Measurements from ENCODE around the gene CAPN12.
A peak's percentile ranks its signal among the peaks of the same experiment; 100 is the strongest.

CAPN12 gene

GRCh38 chr19:38737281-38737865 lies 6.9 kb downstream of the CAPN12 start:
- no peak for DNase-seq

GRCh38 chr19:38736413-38737280 lies 7.6 kb downstream of the CAPN12 start:
- peak; percentile 68 to 74 for DNase-seq

GRCh38 chr19:38736036-38736412 lies 8.2 kb downstream of the CAPN12 start:
- peak; percentile 56 to 66 for DNase-seq

GRCh38 chr19:38735257-38735686 lies 9.0 kb downstream of the CAPN12 start:
- DNase-seq = peak in 1 of 2 donors; percentile 33

- peak; percentile 27 to 39 for DNase-seq
These were observed 9.6 kb downstream of the CAPN12 start for GRCh38 chr19:38734426-38735256.

GRCh38 chr19:38734176-38734425 lies 10.2 kb downstream of the CAPN12 start:
- no peak for DNase-seq

GRCh38 chr19:38733493-38734175 lies 10.6 kb downstream of the CAPN12 start:
- no peak for DNase-seq

GRCh38 chr19:38733241-38733492 lies 11.1 kb downstream of the CAPN12 start:
- no peak for DNase-seq

- DNase-seq = no peak
These were observed 12.5 kb downstream of the CAPN12 start for GRCh38 chr19:38731654-38732301.

GRCh38 chr19:38730731-38731589 lies 13.3 kb downstream of the CAPN12 start:
- no peak for DNase-seq

- no peak for DNase-seq
These were observed 13.9 kb downstream of the CAPN12 start for GRCh38 chr19:38730470-38730730.

- DNase-seq = peak; percentile 76 to 78
These were observed 14.4 kb downstream of the CAPN12 start for GRCh38 chr19:38729653-38730469.

GRCh38 chr19:38728752-38729541 lies 15.3 kb downstream of the CAPN12 start:
- DNase-seq = no peak

GRCh38 chr19:38727868-38728660 lies 16.2 kb downstream of the CAPN12 start:
- no peak for DNase-seq

GRCh38 chr19:38727306-38727867 lies 16.9 kb downstream of the CAPN12 start:
- no peak for DNase-seq

- DNase-seq = peak; percentile 34 to 53
These were observed 17.4 kb downstream of the CAPN12 start for GRCh38 chr19:38726761-38727301.

- no peak for DNase-seq
These were observed 18.0 kb downstream of the CAPN12 start for GRCh38 chr19:38726284-38726673.

- no peak for DNase-seq
These were observed 18.6 kb downstream of the CAPN12 start for GRCh38 chr19:38725469-38726283.
